H1 (cell line): ENCODE measurements around the gene CHST9. TPM values are rescaled to one million over a fixed set of nuclear protein-coding genes. Genes with fewer than 3 reads are reported as not detected.

Source experiments
- CTCF ChIA-PET: fragments of 300-600 bp; sonication (Branson Sonifier 250); formaldehyde crosslinking; loops from one replicate; lab custom pipeline; 2021; ENCODE audit not compliant: partially characterized antibody; lab: Charles Lee
- POLR2A ChIA-PET: fragments of 300-600 bp; sonication (Branson Sonifier 250); formaldehyde crosslinking; loops from one replicate; lab custom pipeline; 2021; ENCODE audit warnings: inconsistent platforms; ENCODE audit not compliant: partially characterized antibody; lab: Charles Lee
- DNase-seq, 2 experiments: peaks; one replicate each; pipeline versions ENCODE4 v3.0.0 to v3.0.0-alpha.2; 2010 to 2022; ENCODE audit warnings: low spot score in 2 of 2, low read depth in 1 of 2, mixed read lengths in 1 of 2
- FAIRE-seq: peaks from 2 replicates; lab custom pipeline; 2011; peaks lifted over from hg19 to GRCh38; lab: Jason Lieb, UNC
- H2AFZ ChIP-seq: 2 replicates; pipeline ENCODE4 v1.8.1; 2012; ENCODE audit warnings: low read length, inconsistent platforms
- H2AK5ac ChIP-seq: 2 replicates; pipeline ENCODE4 v1.6.1; 2013; ENCODE audit warnings: low read depth, low read length
- H2BK120ac ChIP-seq: replicated peaks from 2 replicates; pipeline ENCODE3; 2013; ENCODE audit warnings: low read depth, low read length, inconsistent platforms
- H2BK12ac ChIP-seq: 2 replicates; pipeline ENCODE4 v1.6.1; 2013; ENCODE audit warnings: low read depth, low read length
- H2BK15ac ChIP-seq: 2 replicates; pipeline ENCODE4 v1.6.1; 2013; ENCODE audit warnings: low read length
- H2BK20ac ChIP-seq: 2 replicates; pipeline ENCODE4 v1.6.1; 2013; ENCODE audit warnings: low read length
- H2BK5ac ChIP-seq: 2 replicates; pipeline ENCODE4 v1.6.1; 2013; ENCODE audit warnings: low read depth, low read length
- H3K14ac ChIP-seq: 2 replicates; pipeline ENCODE4 v1.6.1; 2013; ENCODE audit warnings: inconsistent platforms; ENCODE audit not compliant: insufficient read length
- H3K18ac ChIP-seq: 2 replicates; pipeline ENCODE4 v1.6.1; 2013; ENCODE audit warnings: low read length; ENCODE audit errors: extremely low read depth
- H3K23ac ChIP-seq: 2 replicates; pipeline ENCODE4 v1.6.1; 2013; ENCODE audit warnings: inconsistent platforms; ENCODE audit not compliant: insufficient read length
- H3K23me2 ChIP-seq: 2 replicates; pipeline ENCODE4 v1.6.1; 2013; ENCODE audit warnings: low read depth, low read length
- H3K27ac ChIP-seq: 2 replicates; pipeline ENCODE4 v1.6.1; 2011; ENCODE audit warnings: low read depth, low read length, inconsistent platforms
- H3K27me3 ChIP-seq, 4 experiments: replicated peaks in 1 of 4; 1 replicate in 1 of 4; 2 replicates in 3 of 4; pipeline versions ENCODE4 v1.6.1 to v1.8.1; 2011 to 2013; ENCODE audit warnings: low read length in 3 of 4, mild to moderate bottlenecking in 3 of 4, inconsistent platforms in 2 of 4, mixed read lengths in 2 of 4, moderate library complexity in 1 of 4; ENCODE audit not compliant: control insufficient read depth in 3 of 4, insufficient read depth in 3 of 4; ENCODE audit errors: extremely low read depth in 1 of 4
- H3K36me3 ChIP-seq, 4 experiments: 2 replicates each; pipeline versions ENCODE4 v1.6.1 to v1.8.1; 2011 to 2013; ENCODE audit warnings: mild to moderate bottlenecking in 4 of 4, low read length in 3 of 4, moderate library complexity in 2 of 4, control low read depth in 1 of 4, inconsistent platforms in 1 of 4; ENCODE audit not compliant: insufficient read depth in 4 of 4, control insufficient read depth in 2 of 4
- H3K4ac ChIP-seq: replicated peaks from 2 replicates; pipeline ENCODE3; 2013; ENCODE audit warnings: low read length, low read depth, mixed read lengths, inconsistent platforms; ENCODE audit not compliant: insufficient read length
- H3K4me1 ChIP-seq, 4 experiments: replicated peaks in 1 of 4; 1 replicate in 1 of 4; 2 replicates in 3 of 4; pipeline versions ENCODE4 v1.6.1 to v1.8.1; 2011 to 2013; ENCODE audit warnings: low read length in 3 of 4, inconsistent platforms in 2 of 4, mixed read lengths in 1 of 4; ENCODE audit not compliant: insufficient read depth in 4 of 4, control insufficient read depth in 3 of 4
- H3K4me2 ChIP-seq, 2 experiments: 2 replicates each; pipeline versions ENCODE4 v1.6.1 to v1.8.1; 2011 to 2013; ENCODE audit warnings: low read depth in 2 of 2, low read length in 2 of 2, control low read depth in 1 of 2, inconsistent platforms in 1 of 2, mild to moderate bottlenecking in 1 of 2; ENCODE audit not compliant: insufficient read depth in 1 of 2
- H3K4me3 ChIP-seq, 4 experiments: fragments of 200-600, 300-600 bp in 1 of 4; sonication (generic), shearing (Covaris generic), sonication (Bioruptor Twin) in 1 of 4; 2 replicates each; pipeline versions ENCODE4 v1.5.1 to v1.8.1; 2011 to 2016; ENCODE audit warnings: low read length in 4 of 4, low read depth in 3 of 4, control low read depth in 2 of 4, inconsistent platforms in 2 of 4, mild to moderate bottlenecking in 2 of 4, mixed read lengths in 1 of 4, moderate library complexity in 1 of 4; ENCODE audit not compliant: insufficient read depth in 2 of 4; ENCODE audit errors: extremely low read depth in 1 of 4
- H3K56ac ChIP-seq: replicated peaks from 2 replicates; pipeline ENCODE3; 2013; ENCODE audit warnings: low read depth, mild to moderate bottlenecking, mixed read lengths, low read length, inconsistent platforms; ENCODE audit not compliant: insufficient read length
- H3K79me1 ChIP-seq: 2 replicates; pipeline ENCODE4 v1.6.1; 2013; ENCODE audit warnings: low read depth, low read length, control low read depth
- H3K79me2 ChIP-seq, 2 experiments: 2 replicates each; pipeline versions ENCODE4 v1.6.1 to v1.8.1; 2012 to 2013; ENCODE audit warnings: low read length in 2 of 2, mild to moderate bottlenecking in 2 of 2, inconsistent platforms in 1 of 2; ENCODE audit not compliant: insufficient read depth in 2 of 2, control insufficient read depth in 1 of 2
- H3K9ac ChIP-seq, 4 experiments: replicated peaks in 1 of 4; 1 replicate in 1 of 4; 2 replicates in 3 of 4; pipeline versions ENCODE4 v1.6.1 to v1.8.1; 2011 to 2013; ENCODE audit warnings: low read depth in 3 of 4, low read length in 3 of 4, control low read depth in 2 of 4, mild to moderate bottlenecking in 2 of 4, moderate library complexity in 2 of 4, inconsistent platforms in 1 of 4; ENCODE audit errors: extremely low read depth in 1 of 4
- H3K9me3 ChIP-seq, 2 experiments: 2 replicates each; pipeline versions ENCODE4 v1.6.1 to v1.8.1; 2012 to 2013; ENCODE audit warnings: mild to moderate bottlenecking in 2 of 2, moderate library complexity in 2 of 2, control low read depth in 1 of 2, inconsistent platforms in 1 of 2, low read depth in 1 of 2, low read length in 1 of 2, mixed read lengths in 1 of 2; ENCODE audit not compliant: insufficient read depth in 2 of 2
- H4K20me1 ChIP-seq, 2 experiments: replicated peaks in 1 of 2; 2 replicates each; pipeline versions ENCODE3 to v1.8.1; 2011 to 2013; ENCODE audit warnings: inconsistent platforms in 2 of 2, low read length in 2 of 2, mild to moderate bottlenecking in 1 of 2; ENCODE audit not compliant: insufficient read depth in 2 of 2, control insufficient read depth in 1 of 2
- H4K5ac ChIP-seq: 2 replicates; pipeline ENCODE4 v1.6.1; 2013; ENCODE audit warnings: low read length, low read depth, mixed read lengths, inconsistent platforms; ENCODE audit not compliant: insufficient read length
- H4K8ac ChIP-seq: 2 replicates; pipeline ENCODE4 v1.8.0; 2013; ENCODE audit warnings: mild to moderate bottlenecking, moderate library complexity, low read length, inconsistent platforms; ENCODE audit not compliant: insufficient read depth; ENCODE audit errors: extremely low read depth
- H4K91ac ChIP-seq: replicated peaks from 2 replicates; pipeline ENCODE3; 2013; ENCODE audit warnings: low read length, mixed read lengths, inconsistent platforms; ENCODE audit not compliant: insufficient read length
- BCL11A ChIP-seq, 2 experiments: IDR thresholded peaks; one replicate each; pipeline ENCODE4 v1.6.1; 2011; ENCODE audit warnings: low read depth in 2 of 2, low read length in 2 of 2, mild to moderate bottlenecking in 2 of 2
- CBX8 ChIP-seq: fragments of 300-800, 300-1000 bp; sonication (generic); IDR thresholded peaks from 2 replicates; pipeline ENCODE4 v1.7.1; 2016; ENCODE audit warnings: low read depth, low read length, borderline replicate concordance
- EGR1 ChIP-seq: IDR thresholded peaks from 2 replicates; pipeline ENCODE4 v1.6.1; 2011; ENCODE audit warnings: low read depth, low read length, borderline replicate concordance
- EP300 ChIP-seq, 2 experiments: IDR thresholded peaks; 1 replicate in 1 of 2; 2 replicates in 1 of 2; pipeline ENCODE4 v1.6.1; 2011 to 2012; ENCODE audit warnings: low read depth in 2 of 2, low read length in 2 of 2, mild to moderate bottlenecking in 2 of 2, borderline replicate concordance in 1 of 2, inconsistent platforms in 1 of 2, moderate library complexity in 1 of 2
- GTF2F1 ChIP-seq: IDR thresholded peaks from 2 replicates; pipeline ENCODE4 v1.6.1; 2012; ENCODE audit warnings: low read depth, low read length, improper control_type of control experiment, borderline replicate concordance
- HDAC6 ChIP-seq: IDR thresholded peaks from one replicate; pipeline ENCODE4 v1.7.1; 2012; ENCODE audit warnings: low read depth, mild to moderate bottlenecking, inconsistent platforms, low read length, moderate library complexity
- JUN ChIP-seq: IDR thresholded peaks from 2 replicates; pipeline ENCODE4 v1.6.1; 2011; ENCODE audit warnings: low read depth, mild to moderate bottlenecking, improper control_type of control experiment, low read length
- KDM4A ChIP-seq: IDR thresholded peaks from one replicate; pipeline ENCODE4 v1.7.1; 2012; ENCODE audit warnings: low read depth, mild to moderate bottlenecking, moderate library complexity, low read length, inconsistent platforms; ENCODE audit not compliant: severe bottlenecking
- NRF1 ChIP-seq: IDR thresholded peaks from 2 replicates; pipeline ENCODE4 v1.6.1; 2011; ENCODE audit warnings: mild to moderate bottlenecking, low read depth, low read length, improper control_type of control experiment
- POLR2AphosphoS5 ChIP-seq: IDR thresholded peaks from 2 replicates; pipeline ENCODE4 v1.6.1; 2011; ENCODE audit warnings: low read depth, low read length
- RXRA ChIP-seq: IDR thresholded peaks from 2 replicates; pipeline ENCODE4 v1.6.1; 2011; ENCODE audit warnings: low read depth, mild to moderate bottlenecking, low read length, moderate library complexity; ENCODE audit not compliant: insufficient read depth
- SIN3A ChIP-seq, 2 experiments: IDR thresholded peaks in 1 of 2; conservative IDR thresholded peaks in 1 of 2; 2 replicates each; pipeline ENCODE4 v1.6.1; 2011 to 2012; ENCODE audit warnings: low read length in 2 of 2, improper control_type of control experiment in 1 of 2, low read depth in 1 of 2, mild to moderate bottlenecking in 1 of 2
- TAF1 ChIP-seq: IDR thresholded peaks from 2 replicates; pipeline ENCODE4 v1.6.1; 2011; ENCODE audit warnings: mild to moderate bottlenecking, low read depth, low read length
- ZNF274 ChIP-seq: IDR thresholded peaks from 2 replicates; pipeline ENCODE4 v1.7.0; 2012; ENCODE audit warnings: low read length, borderline replicate concordance; ENCODE audit errors: extremely low read depth
- WGBS, 2 experiments: shearing (Covaris generic) in 1 of 2; methylation state at CpG; one replicate each; pipeline versions ENCODE4 v1.1.6 to v1.1.7; 2013 to 2015; ENCODE audit warnings: low lambda C conversion rate in 2 of 2, mixed read lengths in 2 of 2, inconsistent platforms in 1 of 2, low coverage in 1 of 2, missing lambda C conversion rate in 1 of 2; ENCODE audit not compliant: insufficient replicate concordance in 2 of 2, insufficient coverage in 1 of 2, insufficient read length in 1 of 2; ENCODE audit errors: extremely low coverage in 1 of 2, missing lambda C conversion rate in 1 of 2; 5-methylcytosine and 5-hydroxymethylcytosine counted together
- polyA plus RNA-seq, 7 experiments: library from polyadenylated mRNA; depleted of rRNA in 3 of 7; stranded (reverse) in 5 of 7; unstranded in 2 of 7; fragments of >200 nt in 5 of 7; fragments of 200-250 nt in 2 of 7; gene quantifications; 1 replicate in 5 of 7; 2 replicates in 1 of 7; 4 replicates in 1 of 7; pipeline versions ENCODE4 v1.2.1 to v1.2.3, GENCODE V29; 2011 to 2013; ENCODE audit warnings: missing spikeins in 2 of 7, mixed read lengths in 2 of 7
- total RNA-seq: library from RNA; stranded (reverse); fragmentation: NEBNext Ultra II Directional; extraction: Animal tissue kit (Norgen Biotek cat#: 25700); gene quantifications from 2 replicates; pipeline ENCODE4 v1.2.1, GENCODE V29; 2021

CHST9 gene
- total and polyA plus RNA-seq, 2 of the 8 experiments (the other 6 are each of a cell fraction or from before 2014, with no cell fraction given): 3.2 to 24.3 TPM

- Histone ChIP-seq H4K8ac (no peak overlapping the region), H3K14ac (no peak overlapping the region), H2AFZ (no peak overlapping the region), H3K23me2 (no peaks in the 10 kb centered on the region), H3K4me1 (peaks cover 0 to 6% (median 3%) of the 10 kb centered on the region in 4 experiments; a peak in 4 of 7 replicates), H2BK120ac (no peak overlapping the region), H3K79me2 (no peaks in the 10 kb centered on the region), H3K56ac (no peak overlapping the region), H2BK20ac (no peak overlapping the region), H2BK12ac (no peak overlapping the region), H3K79me1 (no peaks in the 10 kb centered on the region; the same call in 1 of the 2 replicates), H4K91ac (no peak overlapping the region), H4K20me1 (no peaks in the 10 kb centered on the region), H3K9me3 (no peaks in the 10 kb centered on the region), H3K18ac (no peak overlapping the region), H3K4me2 (peak overlapping the region; percentile 0 to 49; a peak in 2 of 4 replicates), H3K27me3 (no peaks in the 10 kb centered on the region), H2AK5ac (no peak overlapping the region), H2BK15ac (no peak overlapping the region), H3K36me3 (no peaks in the 10 kb centered on the region), H2BK5ac (no peak overlapping the region), H3K27ac (no peak overlapping the region), H3K9ac (no peak overlapping the region), H4K5ac (no peak overlapping the region), H3K23ac (no peak overlapping the region), H3K4ac (no peak overlapping the region), H3K4me3 (0 out of 8 replicates have a peak overlapping the region, but pooled peaks of 1 of the 4 experiments have one; percentile 21)
- DNase-seq (peak; percentile 76 to 83), FAIRE-seq (peak; percentile 99)
- ChIA-PET CTCF (interaction anchor here (0.7 to 1.4 kb wide), 7 partner anchors 10 to 1244 kb away, joined by 3 to 4 read pairs (median 3); no protein-coding TSS in a partner anchor), POLR2A (interaction anchor here (0.6 kb wide), 1 partner anchor 156 kb away, joined by 5 read pairs; no protein-coding TSS in a partner anchor)
- WGBS, 2 experiments: 3% methylated on average over 4 of the region's 4 CpGs; no CpG with 5 or more reads in 1 of the 2 experiments
- TF ChIP-seq RXRA: no peak
- TF ChIP-seq JUN: no peak
- TF ChIP-seq BCL11A (IDR thresholded peaks at IDR 0.05; ENCODE audit: low read depth in 2 of 2, low read length in 2 of 2): peak in 1 of 2 experiments; percentile 42
- no peak for TF ChIP-seq POLR2AphosphoS5
- peak in 1 of 2 experiments; percentile 90; a peak in 1 of 3 replicates for TF ChIP-seq EP300 (IDR thresholded peaks at IDR 0.05; ENCODE audit: borderline replicate concordance in 1 of 2, low read depth in 2 of 2, low read length in 2 of 2)
- TF ChIP-seq ZNF274: no peak
- no peak for TF ChIP-seq KDM4A
- TF ChIP-seq CBX8: no peak
- TF ChIP-seq SIN3A (conservative IDR thresholded peaks at IDR 0.05 in 1 of 2, IDR thresholded peaks at IDR 0.05 in 1 of 2; ENCODE audit: low read depth in 1 of 2, low read length in 2 of 2): no peak
- no peak for TF ChIP-seq TAF1
- TF ChIP-seq GTF2F1: no peak
- TF ChIP-seq HDAC6: no peak
- no peak for TF ChIP-seq EGR1
- TF ChIP-seq NRF1: no peak
Observed at GRCh38 chr18:26956863-26957262, 228.2 kb downstream of the CHST9 start.
